ENCODE measurements around the gene ABCC9.

ABCC9 gene

GRCh38 chr12:21877293-21877982, 63.8 kb downstream of the ABCC9 start:
- no peak for DNase-seq (ENCODE audit: low read depth, low spot score)

DNA sequence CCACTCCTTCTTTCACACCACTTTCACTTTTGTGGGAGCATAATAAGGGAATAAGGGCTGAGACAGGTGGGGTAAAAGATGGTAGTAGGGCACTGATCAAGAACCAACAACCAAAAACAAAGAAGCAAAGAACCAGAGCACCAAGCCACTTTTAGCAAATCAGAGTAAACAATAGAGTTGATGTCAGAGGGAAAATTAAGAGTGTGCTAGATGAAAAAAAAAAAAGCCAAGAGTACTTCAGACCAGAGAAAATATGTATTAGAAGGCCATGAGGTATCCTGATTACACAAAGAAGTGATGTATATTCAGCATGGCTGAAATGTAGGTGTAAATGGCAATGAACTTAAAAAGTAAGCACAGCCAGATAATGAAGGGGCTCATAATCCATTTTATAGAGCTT, 75.4 kb downstream of the ABCC9 start:
- no peak for DNase-seq (ENCODE audit: low read depth, low spot score)

- DNase-seq (ENCODE audit: low read depth, low spot score): no peak
Observed at GRCh38 chr12:21860534-21860933, 80.7 kb downstream of the ABCC9 start.

DNA sequence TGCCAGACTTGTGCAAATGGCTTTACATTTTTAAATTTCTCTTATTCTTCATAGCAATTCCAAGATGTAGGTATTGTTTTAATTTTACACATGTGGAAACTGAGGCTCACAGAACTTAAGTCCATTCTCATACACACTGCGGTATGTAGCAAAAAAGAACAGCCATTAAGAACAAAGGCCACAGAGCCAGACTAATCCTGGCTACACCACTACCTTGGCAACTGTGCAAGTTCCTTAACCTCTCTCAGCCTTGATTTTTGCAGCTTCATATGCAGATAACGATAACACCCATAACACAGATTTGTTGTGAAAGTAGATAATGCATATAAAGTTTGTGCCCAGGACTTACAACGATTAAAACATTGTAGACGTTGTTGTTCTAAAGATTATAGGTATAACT, 81.1 kb downstream of the ABCC9 start:
- no peak for DNase-seq (ENCODE audit: low read depth, low spot score)

- no peak for DNase-seq (ENCODE audit: low read depth, low spot score)
Observed at GRCh38 chr12:21852251-21852650, 89.0 kb downstream of the ABCC9 start.

DNA sequence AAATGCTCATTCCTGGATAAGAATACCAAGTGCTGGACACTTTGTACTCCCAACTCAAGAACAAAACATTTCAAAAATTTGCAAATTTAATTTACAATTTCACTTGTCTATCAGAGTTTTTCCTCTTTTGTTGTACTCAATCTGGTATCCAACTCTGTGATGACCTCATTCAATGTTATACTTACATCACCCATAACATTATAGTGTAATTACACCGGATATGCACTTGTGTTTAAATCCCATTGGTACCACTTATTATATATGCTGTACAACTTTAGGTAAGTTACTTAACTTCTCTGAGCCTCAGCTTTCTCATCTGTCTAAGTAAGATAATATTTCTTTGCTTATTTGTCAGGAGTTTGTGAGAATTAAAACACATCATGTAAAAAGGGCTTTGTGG, 90.1 kb downstream of the ABCC9 start:
- no peak for DNase-seq (ENCODE audit: low read depth, low spot score)

DNA sequence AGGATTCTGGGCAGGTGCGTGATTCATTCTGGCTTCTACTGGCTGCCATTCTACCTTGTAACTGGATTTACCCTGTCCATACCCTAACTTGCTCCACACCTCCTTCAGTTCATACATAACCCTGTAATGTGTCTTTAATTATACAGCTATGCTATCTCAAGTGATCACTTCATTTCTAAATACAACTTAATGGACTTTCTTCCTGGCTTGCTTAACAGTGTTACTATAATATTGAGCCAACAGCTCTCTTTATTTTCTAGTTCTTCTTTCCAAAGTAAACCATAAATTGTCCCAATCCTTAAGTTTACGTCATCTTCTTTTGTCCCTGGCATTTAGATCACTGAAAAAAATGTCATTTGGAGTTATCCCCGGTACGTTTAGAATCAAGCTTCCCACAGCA, 90.8 kb downstream of the ABCC9 start:
- no peak for DNase-seq (ENCODE audit: low read depth, low spot score)

GRCh38 chr12:21849878-21850277, 91.3 kb downstream of the ABCC9 start:
- DNase-seq (ENCODE audit: low read depth, low spot score): no peak

DNA sequence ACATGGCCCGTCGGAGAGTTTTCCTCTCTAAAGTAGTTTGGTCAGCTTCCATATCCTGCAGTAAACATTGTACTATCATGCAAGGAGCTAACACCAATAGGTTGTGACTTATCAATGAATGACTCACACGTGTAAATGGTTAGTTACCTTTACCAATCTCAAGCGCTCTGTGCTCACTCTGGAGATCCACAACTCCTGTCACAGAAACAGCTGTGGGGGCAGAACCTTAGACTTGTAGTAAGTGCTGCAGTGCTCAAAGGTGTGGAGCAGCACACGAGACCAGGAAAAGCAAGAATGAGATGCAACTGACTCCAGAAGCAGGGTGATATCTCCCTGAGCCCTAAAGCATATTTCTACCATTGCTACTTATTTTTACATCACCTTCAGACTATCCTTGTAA, 93.0 kb downstream of the ABCC9 start:
- DNase-seq (ENCODE audit: low read depth, low spot score): no peak

- DNase-seq (ENCODE audit: low read depth, low spot score): no peak
Observed at GRCh38 chr12:21843795-21844194, 97.4 kb downstream of the ABCC9 start.

- no peak for DNase-seq (ENCODE audit: low read depth, low spot score)
Observed at GRCh38 chr12:21839776-21840175, 101.5 kb downstream of the ABCC9 start.

GRCh38 chr12:21837847-21838246, 103.4 kb downstream of the ABCC9 start:
- no peak for DNase-seq (ENCODE audit: low read depth, low spot score)

GRCh38 chr12:21831791-21832344, 109.4 kb downstream of the ABCC9 start:
- DNase-seq (ENCODE audit: low read depth, low spot score): no peak

GRCh38 chr12:21828779-21829178, 112.4 kb downstream of the ABCC9 start:
- DNase-seq (ENCODE audit: low read depth, low spot score): no peak

DNA sequence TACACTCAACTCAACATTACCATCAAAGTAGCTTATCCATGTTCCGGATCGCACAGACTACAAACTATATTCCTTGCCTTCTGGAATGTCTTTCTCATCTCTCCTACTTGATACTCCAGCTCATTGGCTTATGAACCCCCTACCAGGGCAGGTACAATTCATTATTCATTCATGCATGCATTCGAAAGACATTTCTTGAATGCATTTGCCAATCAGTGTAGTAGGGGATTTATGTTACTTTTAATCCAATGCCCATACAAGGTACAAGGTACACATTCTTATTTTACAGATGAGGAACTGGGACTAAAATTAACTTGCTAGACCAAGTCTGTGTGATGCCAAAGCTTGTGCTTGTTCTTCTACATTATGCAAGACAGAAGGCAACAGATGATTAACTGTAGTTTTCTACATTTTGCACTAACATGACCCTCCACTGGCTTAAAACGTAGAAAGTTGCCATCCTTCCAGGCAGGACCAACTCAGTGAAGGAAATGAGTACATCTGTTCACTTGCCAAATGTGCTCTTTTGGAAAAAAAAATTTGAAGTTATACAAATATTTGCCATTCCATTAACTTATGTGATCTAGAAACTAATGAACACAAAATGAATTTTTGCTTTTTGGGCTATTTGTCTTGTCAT, 113.0 kb downstream of the ABCC9 start:
- DNase-seq (ENCODE audit: low read depth, low spot score): no peak

- no peak for DNase-seq (ENCODE audit: low read depth, low spot score)
Observed at GRCh38 chr12:21827083-21827482, 114.1 kb downstream of the ABCC9 start.

DNA sequence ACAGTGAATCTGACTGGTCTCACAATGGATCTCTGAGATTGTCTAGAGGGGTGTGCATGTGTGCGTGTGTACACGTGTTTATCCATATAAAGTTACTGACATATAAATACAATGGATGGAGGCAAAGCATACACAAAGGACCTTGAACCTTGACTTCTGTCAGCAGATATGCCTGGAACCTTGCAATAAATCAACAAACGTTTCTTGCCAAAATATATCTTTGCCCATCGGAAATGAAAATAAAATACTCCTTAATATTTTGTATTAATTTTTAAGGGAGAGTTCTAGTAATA, 114.7 kb downstream of the ABCC9 start:
- no peak for DNase-seq (ENCODE audit: low read depth, low spot score)

GRCh38 chr12:21825886-21826617, 115.2 kb downstream of the ABCC9 start:
- DNase-seq (ENCODE audit: low read depth, low spot score): no peak

DNA sequence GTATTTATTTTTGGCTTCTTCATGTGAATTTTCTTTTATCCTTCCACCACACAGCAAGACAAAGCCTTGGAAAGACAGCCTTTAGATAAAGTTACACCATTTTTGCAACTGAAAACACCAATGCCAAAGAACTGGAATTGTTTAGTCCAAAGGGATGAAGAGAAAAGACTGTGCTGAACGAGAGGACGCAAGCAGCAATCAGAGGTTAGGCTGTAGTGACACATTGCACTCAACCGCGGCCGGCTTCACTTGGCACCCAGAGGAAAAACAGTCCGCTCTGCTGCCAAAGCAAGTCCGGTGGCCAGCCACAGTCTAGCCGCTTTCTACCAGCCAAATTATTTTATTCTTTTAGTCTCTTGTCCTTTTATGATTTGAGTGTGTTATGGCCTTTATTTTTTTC, 117.6 kb downstream of the ABCC9 start:
- no peak for DNase-seq (ENCODE audit: low read depth, low spot score)

- DNase-seq (ENCODE audit: low read depth, low spot score): no peak
Observed at GRCh38 chr12:21819678-21820077, 121.5 kb downstream of the ABCC9 start.

DNA sequence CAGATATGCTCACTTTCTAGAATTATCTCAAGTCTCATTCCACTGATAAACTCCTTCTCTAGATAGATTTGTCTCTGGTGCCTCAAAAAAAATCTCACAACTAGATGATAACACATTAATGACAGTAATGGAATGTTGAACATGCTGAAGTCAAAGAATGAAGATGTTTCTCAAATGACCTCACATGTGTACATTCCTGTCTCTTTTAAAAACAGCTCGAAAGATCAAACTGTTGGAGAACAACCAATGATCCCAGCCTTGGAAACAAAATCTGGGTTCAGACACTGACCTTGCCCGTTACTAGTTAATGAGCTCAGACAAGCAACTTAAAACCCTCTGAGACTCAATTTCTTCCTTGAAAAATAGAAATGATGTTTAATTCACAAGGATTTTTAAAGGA, 122.0 kb downstream of the ABCC9 start:
- DNase-seq (ENCODE audit: low read depth, low spot score): no peak

DNA sequence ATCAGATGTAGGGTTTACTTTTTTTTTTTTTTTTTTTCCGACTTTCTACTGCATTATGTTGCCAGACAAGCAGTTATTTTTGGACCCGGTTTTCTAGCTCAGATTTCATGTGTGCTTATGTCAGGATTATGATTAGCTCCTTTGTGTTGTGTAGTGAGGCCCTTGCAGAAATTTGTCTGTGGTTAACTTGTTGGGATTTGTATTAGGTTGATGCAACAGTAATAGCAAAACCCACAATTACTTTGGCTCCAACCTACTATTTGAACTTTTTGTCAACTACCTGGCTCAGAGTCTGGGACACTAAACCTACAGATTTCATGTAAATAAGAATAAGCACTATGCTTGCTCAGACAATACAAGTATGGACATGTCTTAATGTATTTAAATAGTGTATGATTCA, 122.6 kb downstream of the ABCC9 start:
- DNase-seq (ENCODE audit: low read depth, low spot score): no peak
